ENCODE data around the gene TEC.

DNA sequence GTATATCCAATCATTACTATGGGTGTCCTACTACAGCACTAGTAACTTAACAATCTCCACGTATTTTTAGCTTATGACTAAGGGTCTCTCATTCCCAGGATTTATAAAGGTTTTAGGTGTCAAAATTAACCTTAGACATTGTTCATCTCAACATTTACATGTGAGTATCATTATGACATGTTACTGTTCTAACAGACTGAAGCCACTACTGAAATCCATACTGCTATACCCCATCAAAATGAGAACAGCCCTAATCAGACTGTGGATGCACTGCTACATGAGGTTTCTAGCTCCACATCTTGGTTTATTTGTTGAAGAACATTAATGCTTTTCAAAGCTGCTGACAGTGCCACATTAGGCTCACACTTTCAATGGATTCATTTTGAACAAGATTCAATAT, 100.0 kb downstream of the TEC start:
- TF ChIP-seq POLR2AphosphoS5 (IDR thresholded peaks at IDR 0.05; ENCODE audit: low read depth, low read length) (no peak), TAF1 (IDR thresholded peaks at IDR 0.05; ENCODE audit: borderline replicate concordance, insufficient read depth, low read length) (no peak), SIN3A (IDR thresholded peaks at IDR 0.05; ENCODE audit: borderline replicate concordance, insufficient read depth, low read length) (no peak)
- TF ChIP-seq, protein P1, sequence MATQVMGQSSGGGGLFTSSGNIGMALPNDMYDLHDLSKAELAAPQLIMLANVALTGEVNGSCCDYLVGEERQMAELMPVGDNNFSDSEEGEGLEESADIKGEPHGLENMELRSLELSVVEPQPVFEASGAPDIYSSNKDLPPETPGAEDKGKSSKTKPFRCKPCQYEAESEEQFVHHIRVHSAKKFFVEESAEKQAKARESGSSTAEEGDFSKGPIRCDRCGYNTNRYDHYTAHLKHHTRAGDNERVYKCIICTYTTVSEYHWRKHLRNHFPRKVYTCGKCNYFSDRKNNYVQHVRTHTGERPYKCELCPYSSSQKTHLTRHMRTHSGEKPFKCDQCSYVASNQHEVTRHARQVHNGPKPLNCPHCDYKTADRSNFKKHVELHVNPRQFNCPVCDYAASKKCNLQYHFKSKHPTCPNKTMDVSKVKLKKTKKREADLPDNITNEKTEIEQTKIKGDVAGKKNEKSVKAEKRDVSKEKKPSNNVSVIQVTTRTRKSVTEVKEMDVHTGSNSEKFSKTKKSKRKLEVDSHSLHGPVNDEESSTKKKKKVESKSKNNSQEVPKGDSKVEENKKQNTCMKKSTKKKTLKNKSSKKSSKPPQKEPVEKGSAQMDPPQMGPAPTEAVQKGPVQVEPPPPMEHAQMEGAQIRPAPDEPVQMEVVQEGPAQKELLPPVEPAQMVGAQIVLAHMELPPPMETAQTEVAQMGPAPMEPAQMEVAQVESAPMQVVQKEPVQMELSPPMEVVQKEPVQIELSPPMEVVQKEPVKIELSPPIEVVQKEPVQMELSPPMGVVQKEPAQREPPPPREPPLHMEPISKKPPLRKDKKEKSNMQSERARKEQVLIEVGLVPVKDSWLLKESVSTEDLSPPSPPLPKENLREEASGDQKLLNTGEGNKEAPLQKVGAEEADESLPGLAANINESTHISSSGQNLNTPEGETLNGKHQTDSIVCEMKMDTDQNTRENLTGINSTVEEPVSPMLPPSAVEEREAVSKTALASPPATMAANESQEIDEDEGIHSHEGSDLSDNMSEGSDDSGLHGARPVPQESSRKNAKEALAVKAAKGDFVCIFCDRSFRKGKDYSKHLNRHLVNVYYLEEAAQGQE (IDR thresholded peaks at IDR 0.05; ENCODE audit: insufficient read depth in 1 of 2, low read depth in 2 of 2, low read length in 2 of 2): no peak
